Caco-2 (cell line): Measurements from ENCODE around the gene LPAR1. TPM values are rescaled to one million over a fixed set of nuclear protein-coding genes. Genes with fewer than 3 reads are reported as not detected.

Source experiments
- BruUV-seq: library from RNA; stranded (reverse); fragments of 400-500 nt; replicated peaks from 2 replicates; lab custom pipeline; 2021; lab: Mats Ljungman, UMichigan
- CTCF ChIA-PET: fragments of 300-600 bp; sonication (Branson Sonifier 250); formaldehyde crosslinking; loops from one replicate; lab custom pipeline; 2022; ENCODE audit warnings: antibody characterized with exemption; lab: Charles Lee
- POLR2A ChIA-PET: fragments of 300-600 bp; sonication (Branson Sonifier 250); formaldehyde crosslinking; loops from one replicate; lab custom pipeline; 2022; ENCODE audit warnings: antibody characterized with exemption; lab: Charles Lee
- DNase-seq, 2 experiments: peaks; one replicate each; pipeline versions ENCODE4 v3.0.0 to v3.0.0-alpha.2; 2020 to 2022
- H3K27me3 ChIP-seq: replicated peaks from 2 replicates; pipeline ENCODE4 v1.6.0; 2011; ENCODE audit warnings: low read length; ENCODE audit not compliant: control insufficient read depth, insufficient read depth
- H3K36me3 ChIP-seq: 2 replicates; pipeline ENCODE4 v1.5.1; 2011; ENCODE audit warnings: low read length; ENCODE audit not compliant: control insufficient read depth, insufficient read depth
- H3K4me1 ChIP-seq: fragments of 250-450 bp; sonication (Bioruptor Pico); 2 replicates; pipeline ENCODE4 v1.5.1; 2020; ENCODE audit warnings: mild to moderate bottlenecking
- H3K4me3 ChIP-seq: 2 replicates; pipeline ENCODE4 v1.5.1; 2011; ENCODE audit warnings: low read depth, mild to moderate bottlenecking, control low read depth, low read length
- H3K9me3 ChIP-seq: fragments of 250-450 bp; sonication (Bioruptor Pico); 2 replicates; pipeline ENCODE4 v1.5.1; 2020; ENCODE audit warnings: mild to moderate bottlenecking, moderate library complexity
- H3K27ac Mint-ChIP-seq: one replicate; pipeline ENCODE4 v1.8.0; 2022; ENCODE audit warnings: mixed read lengths; ENCODE audit not compliant: unreplicated experiment
- H3K27me3 Mint-ChIP-seq: one replicate; pipeline ENCODE4 v1.8.0; 2022; ENCODE audit warnings: mixed read lengths; ENCODE audit not compliant: insufficient read depth, unreplicated experiment
- H3K36me3 Mint-ChIP-seq: one replicate; pipeline ENCODE4 v1.8.0; 2022; ENCODE audit warnings: mild to moderate bottlenecking, mixed read lengths; ENCODE audit not compliant: insufficient read depth, unreplicated experiment
- H3K4me1 Mint-ChIP-seq: one replicate; pipeline ENCODE4 v1.8.0; 2022; ENCODE audit warnings: low read depth, mixed read lengths; ENCODE audit not compliant: unreplicated experiment
- H3K4me3 Mint-ChIP-seq: one replicate; pipeline ENCODE4 v1.8.0; 2022; ENCODE audit warnings: mild to moderate bottlenecking, moderate library complexity, mixed read lengths; ENCODE audit not compliant: unreplicated experiment
- H3K9me3 Mint-ChIP-seq: one replicate; pipeline ENCODE4 v1.8.0; 2022; ENCODE audit warnings: mixed read lengths; ENCODE audit not compliant: unreplicated experiment
- intact Hi-C: fragments of 100-400 bp; cut with micrococcal nuclease; formaldehyde crosslinking; loops from one replicate; pipeline ENCODE4 v1.10.0; 2022; ENCODE audit not compliant: unreplicated experiment
- total RNA-seq: library from RNA; stranded (reverse); gene quantifications from 2 replicates; pipeline ENCODE4 v1.2.3, GENCODE V29; 2022
- TF ChIP-seq, protein P1 (sequence below), 2 experiments: fragments of 200-600 bp in 1 of 2; IDR thresholded peaks; 1 replicate in 1 of 2; 2 replicates in 1 of 2; pipeline versions ENCODE4 v1.5.1 to v1.8.0; 2011 to 2022; ENCODE audit warnings: antibody characterized with exemption in 1 of 2, control low read depth in 1 of 2, inconsistent platforms in 1 of 2, low read depth in 1 of 2, low read length in 1 of 2, mild to moderate bottlenecking in 1 of 2, moderate library complexity in 1 of 2; ENCODE audit not compliant: insufficient read depth in 1 of 2, severe bottlenecking in 1 of 2, unreplicated experiment in 1 of 2

Gene LPAR1
- total RNA-seq, 1 experiment from 2014 or later, result 20.3 TPM

DNA sequence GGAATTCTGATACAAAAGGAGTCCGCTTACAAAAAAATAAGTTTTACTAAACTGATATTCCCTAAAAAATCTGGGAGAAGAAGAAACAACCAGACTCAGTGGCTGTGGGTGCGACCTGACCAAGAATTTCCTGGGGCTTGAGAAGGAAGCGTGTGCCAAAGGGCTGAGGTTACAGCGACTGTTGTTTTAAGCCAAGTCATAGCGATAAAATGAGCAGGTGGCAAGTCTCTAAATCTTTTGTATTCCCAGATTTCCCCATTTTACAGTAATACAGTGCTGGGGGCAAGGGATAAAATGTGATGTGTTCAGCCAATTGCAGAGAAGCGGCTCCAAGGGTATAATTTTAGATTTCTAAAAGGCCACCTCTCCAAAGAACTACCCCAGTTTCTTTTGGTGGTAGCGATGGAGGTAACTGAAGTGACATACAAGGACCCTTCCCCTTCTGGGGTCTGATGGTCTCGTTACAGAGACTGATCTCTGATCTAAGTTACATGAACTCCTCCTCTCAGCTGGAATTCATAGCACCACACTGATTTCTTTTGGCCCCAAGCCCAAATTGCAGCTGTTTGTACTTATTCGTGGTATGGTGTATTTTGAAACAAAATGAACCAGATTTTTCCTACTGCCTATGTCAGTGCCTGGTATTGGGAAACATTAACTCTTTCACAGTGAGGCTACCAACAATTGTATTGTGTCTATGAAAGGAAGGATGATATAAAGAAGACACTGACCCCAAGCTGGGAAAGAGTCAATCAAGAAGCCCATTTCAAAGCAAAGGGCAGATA is 41.6 kb downstream of the LPAR1 start:
- Mint-ChIP-seq H3K4me3 (no peak overlapping the region), H3K27me3 (no peaks in the 10 kb centered on the region), H3K36me3 (no peaks in the 10 kb centered on the region), H3K4me1 (peaks cover 7% of the 10 kb centered on the region), H3K9me3 (no peaks in the 10 kb centered on the region), H3K27ac (no peak overlapping the region)
- Histone ChIP-seq H3K27me3 (no peaks in the 10 kb centered on the region), H3K36me3 (no peaks in the 10 kb centered on the region), H3K4me1 (peaks cover 6% of the 10 kb centered on the region), H3K4me3 (no peak overlapping the region), H3K9me3 (peaks cover 7% of the 10 kb centered on the region)
- POLR2A ChIA-PET, result no interaction called here
- CTCF ChIA-PET, result no interaction called here
- intact Hi-C loops, result no loop called here
- TF ChIP-seq, protein P1, sequence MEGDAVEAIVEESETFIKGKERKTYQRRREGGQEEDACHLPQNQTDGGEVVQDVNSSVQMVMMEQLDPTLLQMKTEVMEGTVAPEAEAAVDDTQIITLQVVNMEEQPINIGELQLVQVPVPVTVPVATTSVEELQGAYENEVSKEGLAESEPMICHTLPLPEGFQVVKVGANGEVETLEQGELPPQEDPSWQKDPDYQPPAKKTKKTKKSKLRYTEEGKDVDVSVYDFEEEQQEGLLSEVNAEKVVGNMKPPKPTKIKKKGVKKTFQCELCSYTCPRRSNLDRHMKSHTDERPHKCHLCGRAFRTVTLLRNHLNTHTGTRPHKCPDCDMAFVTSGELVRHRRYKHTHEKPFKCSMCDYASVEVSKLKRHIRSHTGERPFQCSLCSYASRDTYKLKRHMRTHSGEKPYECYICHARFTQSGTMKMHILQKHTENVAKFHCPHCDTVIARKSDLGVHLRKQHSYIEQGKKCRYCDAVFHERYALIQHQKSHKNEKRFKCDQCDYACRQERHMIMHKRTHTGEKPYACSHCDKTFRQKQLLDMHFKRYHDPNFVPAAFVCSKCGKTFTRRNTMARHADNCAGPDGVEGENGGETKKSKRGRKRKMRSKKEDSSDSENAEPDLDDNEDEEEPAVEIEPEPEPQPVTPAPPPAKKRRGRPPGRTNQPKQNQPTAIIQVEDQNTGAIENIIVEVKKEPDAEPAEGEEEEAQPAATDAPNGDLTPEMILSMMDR (IDR thresholded peaks at IDR 0.05; ENCODE audit: insufficient read depth in 1 of 2, low read depth in 1 of 2, low read length in 1 of 2, severe bottlenecking in 1 of 2, unreplicated experiment in 1 of 2), result no peak
- BruUV-seq, result no TSS peak
- DNase-seq, result no peak

DNA sequence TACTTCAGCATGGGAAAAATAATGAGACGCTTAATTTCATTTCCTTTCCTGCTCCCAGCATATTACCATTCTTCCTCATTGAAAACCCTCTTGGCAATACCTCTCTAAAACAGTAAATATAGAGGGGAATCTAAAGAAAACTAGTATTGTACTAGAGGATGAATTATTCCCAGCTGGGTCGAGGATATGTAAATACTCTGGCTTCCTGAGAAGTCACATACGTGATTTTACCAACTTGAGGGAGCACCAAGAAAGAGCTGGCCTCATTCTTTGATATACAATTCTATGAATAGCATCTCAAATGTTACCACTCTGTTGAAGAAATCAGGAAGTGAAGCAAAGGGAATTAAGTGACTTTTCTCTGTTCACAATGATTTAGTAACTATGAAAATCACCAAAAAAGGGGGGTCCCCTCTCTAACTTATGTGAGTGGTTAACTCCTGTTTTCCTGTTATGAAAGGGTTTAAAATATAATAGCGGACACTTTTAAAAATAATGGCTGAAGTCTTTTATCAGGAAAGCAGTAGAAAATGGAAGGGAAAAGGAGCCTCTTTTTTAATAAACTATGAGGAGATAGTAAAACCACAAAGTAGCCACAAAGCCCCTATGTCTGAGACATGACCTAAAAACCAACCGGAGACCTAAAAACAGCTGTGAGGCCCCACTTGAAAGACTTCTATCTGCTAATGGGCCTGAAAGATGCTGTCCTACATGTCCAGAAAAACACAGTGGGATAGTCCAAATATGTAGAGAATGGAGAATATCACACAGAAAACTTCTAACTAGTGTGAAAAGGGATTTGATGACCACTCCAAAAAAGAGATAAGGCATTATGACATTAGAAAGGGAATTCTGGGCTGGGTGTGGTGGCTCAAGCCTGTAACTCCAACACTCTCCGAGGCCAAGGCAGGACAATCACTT is 42.6 kb downstream of the LPAR1 start:
- Mint-ChIP-seq H3K27me3 (no peaks in the 10 kb centered on the region), H3K36me3 (no peaks in the 10 kb centered on the region), H3K27ac (no peak overlapping the region), H3K4me3 (no peak overlapping the region), H3K4me1 (peaks cover 7% of the 10 kb centered on the region), H3K9me3 (no peaks in the 10 kb centered on the region)
- Histone ChIP-seq H3K36me3 (no peaks in the 10 kb centered on the region), H3K9me3 (peaks cover 7% of the 10 kb centered on the region), H3K4me3 (no peak overlapping the region), H3K27me3 (no peaks in the 10 kb centered on the region), H3K4me1 (peaks cover 13% of the 10 kb centered on the region)
- DNase-seq, result no peak
- intact Hi-C loops, result no loop called here
- POLR2A ChIA-PET, result no interaction called here
- BruUV-seq, result no TSS peak
- TF ChIP-seq, protein P1 (IDR thresholded peaks at IDR 0.05; ENCODE audit: insufficient read depth in 1 of 2, low read depth in 1 of 2, low read length in 1 of 2, severe bottlenecking in 1 of 2, unreplicated experiment in 1 of 2), result no peak
- CTCF ChIA-PET, result no interaction called here

DNA sequence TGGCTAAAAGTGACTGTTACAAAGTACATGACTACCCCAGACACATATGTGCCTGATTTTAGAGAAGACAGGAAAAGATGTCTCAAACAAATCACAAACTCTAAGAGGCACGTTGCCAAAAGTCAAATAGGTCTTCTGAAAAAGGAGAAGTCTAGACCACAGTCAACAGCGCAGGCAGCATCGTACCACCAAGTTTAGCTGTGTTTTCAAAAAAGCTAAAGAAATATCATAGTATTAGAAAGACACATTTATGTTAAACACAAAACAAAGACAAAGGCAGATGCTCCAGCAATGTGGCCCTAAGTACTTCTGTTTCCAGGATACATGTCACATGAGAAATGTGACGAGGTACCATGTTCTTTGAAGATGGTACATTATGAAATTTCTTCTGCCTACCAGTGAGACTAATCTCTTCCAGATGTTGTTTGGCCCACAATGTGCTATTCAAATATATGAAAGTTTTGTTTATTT is 43.5 kb downstream of the LPAR1 start:
- peak overlapping the region; percentile 11 for H3K27ac Mint-ChIP-seq
- DNase-seq, result no peak
- CTCF ChIA-PET, result no interaction called here
- no peaks in the 10 kb centered on the region for H3K27me3 Mint-ChIP-seq
- H3K4me1 Mint-ChIP-seq, result peaks cover 7% of the 10 kb centered on the region
- H3K4me3 ChIP-seq, result no peak overlapping the region
- H3K4me3 Mint-ChIP-seq, result no peak overlapping the region
- H3K36me3 Mint-ChIP-seq, result no peaks in the 10 kb centered on the region
- BruUV-seq, result no TSS peak
- no peaks in the 10 kb centered on the region for H3K27me3 ChIP-seq
- peaks cover 20% of the 10 kb centered on the region for H3K4me1 ChIP-seq
- TF ChIP-seq, protein P1 (IDR thresholded peaks at IDR 0.05; ENCODE audit: insufficient read depth in 1 of 2, low read depth in 1 of 2, low read length in 1 of 2, severe bottlenecking in 1 of 2, unreplicated experiment in 1 of 2), result no peak
- intact Hi-C loops, result loop anchor here (5.0 kb wide), 1 partner anchor 302 kb away; no protein-coding TSS in a partner anchor
- H3K9me3 ChIP-seq, result peaks cover 7% of the 10 kb centered on the region
- no peaks in the 10 kb centered on the region for H3K9me3 Mint-ChIP-seq
- POLR2A ChIA-PET, result interaction anchor here (0.5 kb wide), 1 partner anchor 869 kb away, joined by 3 read pairs; no protein-coding TSS in a partner anchor
- H3K36me3 ChIP-seq, result no peaks in the 10 kb centered on the region
